Chondrocyte (in vitro differentiated cells): ENCODE measurements around the gene OTOP2. TPM values are rescaled to one million over a fixed set of nuclear protein-coding genes. Genes with fewer than 3 reads are reported as not detected.
"Not testable (repeated sequence)": the region's sequence is repeated elsewhere in the genome, so short reads cannot be mapped to it uniquely, and the experiment has no call there.

Experiments
- DNase-seq: peaks from one replicate; pipeline ENCODE4 v3.0.0; 2021; ENCODE audit warnings: mixed read lengths, low spot score
- H3K27ac Mint-ChIP-seq: one replicate; pipeline ENCODE4 v1.8.0; 2021; ENCODE audit warnings: mild to moderate bottlenecking, moderate library complexity, mixed read lengths; ENCODE audit not compliant: unreplicated experiment
- H3K27me3 Mint-ChIP-seq: 2 replicates; pipeline ENCODE4 v1.8.0; 2021; ENCODE audit warnings: low read depth, mixed read lengths
- H3K36me3 Mint-ChIP-seq: 2 replicates; pipeline ENCODE4 v1.8.0; 2021; ENCODE audit warnings: low read depth, mixed read lengths
- H3K4me1 Mint-ChIP-seq: 2 replicates; pipeline ENCODE4 v1.8.0; 2021; ENCODE audit warnings: low read depth, mild to moderate bottlenecking, mixed read lengths
- H3K4me3 Mint-ChIP-seq: one replicate; pipeline ENCODE4 v1.8.0; 2021; ENCODE audit warnings: mild to moderate bottlenecking, moderate library complexity, mixed read lengths; ENCODE audit not compliant: unreplicated experiment
- H3K9me3 Mint-ChIP-seq: 2 replicates; pipeline ENCODE4 v1.8.0; 2021; ENCODE audit warnings: low read depth, mixed read lengths
- total RNA-seq: library from RNA; stranded (reverse); gene quantifications from 3 replicates; pipeline ENCODE4 v1.2.1, GENCODE V29; 2021
- TF ChIP-seq, protein P1 (sequence below): fragments of 200-600 bp; sonication (generic); IDR thresholded peaks from 2 replicates; pipeline ENCODE4 v1.5.0; 2021; ENCODE audit warnings: antibody characterized with exemption, mild to moderate bottlenecking, moderate library complexity

Gene OTOP2
- total RNA-seq, 1 donor from 2014 or later, result not detected

DNA sequence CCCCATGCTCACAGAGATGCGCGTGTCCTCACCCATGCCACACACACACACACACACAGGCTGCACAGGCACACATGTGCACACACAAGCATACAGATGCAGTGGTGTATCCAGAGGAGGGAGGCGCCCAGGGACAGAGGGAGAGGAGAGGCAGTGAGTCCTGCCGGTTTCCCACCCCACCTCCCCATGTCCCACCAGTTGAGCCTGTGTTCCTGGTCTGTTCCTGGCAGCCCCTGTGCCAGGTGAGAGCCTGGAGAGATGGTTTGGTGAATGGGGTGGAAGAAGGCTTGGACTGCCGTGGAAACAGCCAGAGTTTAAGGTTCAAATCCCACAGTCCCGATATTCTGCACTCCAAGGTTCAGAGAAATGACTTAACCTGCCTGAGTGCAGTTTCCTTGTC is 20.4 kb upstream of the OTOP2 start:
- Mint-ChIP-seq H3K36me3 (no peaks in the 10 kb centered on the region), H3K27me3 (peaks cover 36% of the 10 kb centered on the region)

DNA sequence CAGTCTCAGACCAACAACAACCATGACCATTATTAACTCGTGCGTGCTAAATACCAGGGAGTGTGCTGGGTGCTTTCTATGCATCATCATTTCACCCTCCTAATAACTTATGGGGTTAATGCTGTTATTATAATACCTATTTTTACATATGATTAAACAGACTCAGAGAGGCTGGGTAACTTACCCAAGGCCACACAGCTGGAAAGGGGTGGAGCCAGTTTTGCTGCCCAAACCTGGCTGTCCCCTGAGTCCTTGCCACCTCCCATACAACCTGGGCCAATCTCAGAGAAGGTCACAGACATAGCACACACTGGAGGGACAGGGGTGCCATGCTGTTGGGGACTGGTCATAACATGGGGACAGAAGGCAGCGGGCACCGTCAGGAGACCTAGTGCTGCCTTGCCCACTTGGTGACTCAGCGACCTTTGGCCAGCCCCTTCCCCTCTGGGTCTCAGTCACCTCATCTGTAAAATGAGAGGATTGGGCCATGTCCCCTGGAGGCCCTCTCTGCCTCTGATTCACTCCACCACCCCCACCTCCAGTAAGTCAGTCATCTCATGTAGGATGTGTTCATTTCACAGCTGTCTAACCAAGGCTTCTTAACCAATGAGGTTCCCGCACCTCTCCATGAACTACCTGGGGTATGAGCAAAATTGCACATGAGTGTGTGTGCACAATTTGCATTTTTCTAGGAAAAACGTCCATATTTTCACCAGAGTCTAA is 19.2 kb upstream of the OTOP2 start:
- DNase-seq, result no peak
- H3K36me3 Mint-ChIP-seq, result no peaks in the 10 kb centered on the region
- TF ChIP-seq, protein P1, sequence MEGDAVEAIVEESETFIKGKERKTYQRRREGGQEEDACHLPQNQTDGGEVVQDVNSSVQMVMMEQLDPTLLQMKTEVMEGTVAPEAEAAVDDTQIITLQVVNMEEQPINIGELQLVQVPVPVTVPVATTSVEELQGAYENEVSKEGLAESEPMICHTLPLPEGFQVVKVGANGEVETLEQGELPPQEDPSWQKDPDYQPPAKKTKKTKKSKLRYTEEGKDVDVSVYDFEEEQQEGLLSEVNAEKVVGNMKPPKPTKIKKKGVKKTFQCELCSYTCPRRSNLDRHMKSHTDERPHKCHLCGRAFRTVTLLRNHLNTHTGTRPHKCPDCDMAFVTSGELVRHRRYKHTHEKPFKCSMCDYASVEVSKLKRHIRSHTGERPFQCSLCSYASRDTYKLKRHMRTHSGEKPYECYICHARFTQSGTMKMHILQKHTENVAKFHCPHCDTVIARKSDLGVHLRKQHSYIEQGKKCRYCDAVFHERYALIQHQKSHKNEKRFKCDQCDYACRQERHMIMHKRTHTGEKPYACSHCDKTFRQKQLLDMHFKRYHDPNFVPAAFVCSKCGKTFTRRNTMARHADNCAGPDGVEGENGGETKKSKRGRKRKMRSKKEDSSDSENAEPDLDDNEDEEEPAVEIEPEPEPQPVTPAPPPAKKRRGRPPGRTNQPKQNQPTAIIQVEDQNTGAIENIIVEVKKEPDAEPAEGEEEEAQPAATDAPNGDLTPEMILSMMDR, result no peak
- peaks cover 40% of the 10 kb centered on the region for H3K27me3 Mint-ChIP-seq
- no peaks in the 10 kb centered on the region for H3K9me3 Mint-ChIP-seq
- H3K4me1 Mint-ChIP-seq, result no peaks in the 10 kb centered on the region
- no peak overlapping the region for H3K27ac Mint-ChIP-seq
- no peak overlapping the region for H3K4me3 Mint-ChIP-seq

More for the DNA sequence above, 20.4 kb upstream of the OTOP2 start:
- Mint-ChIP-seq H3K4me3 (no peak overlapping the region), H3K9me3 (no peaks in the 10 kb centered on the region), H3K27ac (no peak overlapping the region), H3K4me1 (no peaks in the 10 kb centered on the region)
- no peak for DNase-seq
- TF ChIP-seq, protein P1, result no peak

DNA sequence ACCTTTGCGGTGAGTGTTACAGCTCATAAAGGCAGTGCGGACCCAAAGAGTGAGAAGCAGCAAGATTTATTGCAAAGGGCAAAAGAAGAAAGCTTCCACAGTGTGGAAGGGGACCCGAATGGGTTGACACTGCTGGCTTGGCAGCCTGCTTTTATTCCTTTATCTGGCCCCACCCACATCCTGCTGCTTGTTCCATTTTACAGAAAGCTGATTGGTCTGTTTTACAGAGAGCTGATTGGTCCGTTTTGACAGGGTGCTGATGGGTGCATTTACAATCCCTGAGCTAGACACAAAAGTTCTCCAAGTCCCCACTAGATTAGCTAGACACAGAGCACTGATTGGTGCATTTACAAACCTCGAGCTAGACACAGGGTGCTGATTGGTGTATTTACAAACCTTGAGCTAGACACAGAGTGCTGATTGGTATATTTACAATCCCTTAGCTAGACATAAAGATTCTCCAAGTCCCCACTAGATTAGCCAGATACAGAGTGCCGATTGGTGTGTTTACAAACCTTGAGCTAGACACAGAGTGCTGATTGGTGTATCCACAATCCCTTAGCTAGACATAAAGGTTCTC is 17.8 kb upstream of the OTOP2 start:
- not testable (repeated sequence) for H3K4me3 Mint-ChIP-seq, H3K4me1 Mint-ChIP-seq

DNA sequence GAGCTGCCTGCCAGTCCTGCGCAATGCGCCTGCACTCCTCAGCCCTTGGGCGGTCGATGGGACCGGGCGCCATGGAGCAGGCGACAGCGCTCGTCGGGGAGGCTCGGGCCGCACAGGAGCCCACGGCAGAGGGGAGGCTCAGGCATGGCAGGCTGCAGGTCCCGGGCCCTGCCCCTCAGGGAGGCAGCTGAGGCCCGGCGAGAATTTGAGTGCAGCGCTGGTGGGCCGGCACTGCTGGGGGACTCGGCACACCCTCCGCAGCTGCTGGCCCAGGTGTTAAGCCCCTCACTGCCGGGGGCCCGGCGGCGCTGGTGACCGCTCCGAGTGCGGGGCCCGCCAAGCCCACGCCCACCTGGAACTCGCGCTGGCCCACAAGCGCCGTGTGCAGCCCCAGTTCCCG is 17.1 kb upstream of the OTOP2 start:
- H3K36me3 Mint-ChIP-seq, result no peaks in the 10 kb centered on the region
- H3K9me3 Mint-ChIP-seq, result no peaks in the 10 kb centered on the region
- TF ChIP-seq, protein P1, result no peak
- peaks cover 39% of the 10 kb centered on the region for H3K27me3 Mint-ChIP-seq
- H3K4me3 Mint-ChIP-seq, result no peak overlapping the region
- H3K27ac Mint-ChIP-seq, result no peak overlapping the region
- no peak for DNase-seq
- no peaks in the 10 kb centered on the region for H3K4me1 Mint-ChIP-seq

More for the DNA sequence above, 17.8 kb upstream of the OTOP2 start:
- H3K27me3 Mint-ChIP-seq, result peaks cover 42% of the 10 kb centered on the region
- not testable (repeated sequence) for DNase-seq, H3K27ac Mint-ChIP-seq, H3K36me3 Mint-ChIP-seq, H3K9me3 Mint-ChIP-seq

DNA sequence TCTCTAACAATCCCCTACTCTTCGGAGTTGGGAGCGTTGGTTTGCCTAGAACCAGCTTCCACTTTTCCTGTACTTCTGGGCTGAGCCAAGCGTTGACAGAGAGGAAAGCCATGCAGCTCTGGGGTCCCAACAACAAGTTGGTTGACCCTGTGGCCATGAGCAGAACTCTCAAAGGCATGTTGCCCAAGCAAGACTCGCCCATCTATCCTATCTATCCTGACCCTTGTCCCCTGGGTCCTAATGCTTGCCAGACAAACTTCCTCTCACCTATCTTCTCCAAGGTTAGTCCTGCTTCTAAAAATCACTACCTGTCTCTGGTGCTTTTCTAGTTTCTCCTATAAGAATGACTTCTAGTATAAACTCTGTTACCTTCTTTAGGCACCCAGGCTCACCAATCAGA is 15.0 kb upstream of the OTOP2 start:
- peaks cover 36% of the 10 kb centered on the region for H3K27me3 Mint-ChIP-seq
- not testable (repeated sequence) for H3K27ac Mint-ChIP-seq

DNA sequence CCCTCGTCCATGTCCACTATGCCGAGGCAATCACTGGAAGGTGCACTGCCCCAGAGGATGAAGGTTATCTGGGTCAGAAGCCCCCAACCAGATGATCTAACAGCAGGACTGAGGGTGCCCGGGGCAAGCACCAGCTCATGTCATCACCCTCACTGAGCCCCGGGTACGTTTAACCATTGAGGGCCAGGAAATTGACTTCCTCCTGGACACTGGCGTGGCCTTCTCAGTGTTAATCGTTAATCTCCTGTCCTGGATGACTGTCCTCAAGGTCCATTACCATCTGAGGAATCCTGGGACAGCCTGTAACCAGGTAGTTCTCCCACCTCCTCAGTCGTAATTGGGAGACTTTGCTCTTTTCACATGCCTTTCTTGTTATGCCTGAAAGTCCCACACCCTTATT is 12.7 kb upstream of the OTOP2 start:
- H3K27ac Mint-ChIP-seq, H3K9me3 Mint-ChIP-seq, H3K36me3 Mint-ChIP-seq, DNase-seq, H3K4me1 Mint-ChIP-seq, H3K4me3 Mint-ChIP-seq: not testable (repeated sequence)
- H3K27me3 Mint-ChIP-seq, result peaks cover 31% of the 10 kb centered on the region

More for the DNA sequence above, 15.0 kb upstream of the OTOP2 start:
- not testable (repeated sequence) for H3K4me1 Mint-ChIP-seq, H3K4me3 Mint-ChIP-seq, H3K36me3 Mint-ChIP-seq, H3K9me3 Mint-ChIP-seq, DNase-seq
